22Rv1 (cell line): ENCODE data around the gene FBF1.

ENCODE experiments used
- H3K27ac ChIP-seq: fragments of 450-650 bp; 2 replicates; pipeline ENCODE4 v1.5.1; 2017
- CTCF ChIP-seq: fragments of 450-650 bp; IDR thresholded peaks from 2 replicates; pipeline ENCODE4 v1.5.1; 2017; ENCODE audit warnings: mild to moderate bottlenecking
- ZFX ChIP-seq: fragments of 450-650 bp; IDR thresholded peaks from 2 replicates; pipeline ENCODE4 v1.6.1; 2017; ENCODE audit warnings: antibody characterized with exemption, borderline replicate concordance

The FBF1 gene

GRCh38 chr17:75909812-75910274 is 31.0 kb downstream of the FBF1 start:
- no peak for TF ChIP-seq ZFX
- no peak for TF ChIP-seq CTCF
- H3K27ac ChIP-seq = no peak overlapping the region

GRCh38 chr17:75909051-75909811 is 31.6 kb downstream of the FBF1 start:
- TF ChIP-seq CTCF = no peak
- no peak overlapping the region for H3K27ac ChIP-seq

- no peak overlapping the region for H3K27ac ChIP-seq
- TF ChIP-seq ZFX (no peak), CTCF (no peak)
Measured at GRCh38 chr17:75908201-75908600, 32.6 kb downstream of the FBF1 start.

GRCh38 chr17:75906143-75906884 is 34.5 kb downstream of the FBF1 start:
- peak overlapping the region; percentile 85 for H3K27ac ChIP-seq
- no peak for TF ChIP-seq ZFX
- no peak for TF ChIP-seq CTCF

GRCh38 chr17:75904749-75905521 is 35.9 kb downstream of the FBF1 start, which contains the start of gene MRPL38:
Gene MRPL38, minus strand, starts transcription at chr17:75904884. Its CDS starts 9 bp downstream, at chr17:75904875.
- TF ChIP-seq ZFX = no peak
- peak; percentile 97 for TF ChIP-seq CTCF
- peak within 1 kb of the TSS; percentile 85 for H3K27ac ChIP-seq

- no peak for TF ChIP-seq CTCF
- no peak for TF ChIP-seq ZFX
- H3K27ac ChIP-seq = peak overlapping the region; percentile 85; the same call in 1 of the 2 replicates
Measured at GRCh38 chr17:75902406-75902805, 38.4 kb downstream of the FBF1 start.
